IMR-90 (cell line): ENCODE measurements around the gene TRABD2A. TPM values are rescaled to one million over a fixed set of nuclear protein-coding genes. Genes with fewer than 3 reads are reported as not detected.

Experiments used
- ATAC-seq: fragments of 200-7000 bp; cut with Tn5 transposase; 2 replicates; pipeline ENCODE4 v1.9.1; 2020; ENCODE audit warnings: low read depth, mild to moderate bottlenecking, moderate library complexity
- BruUV-seq: library from RNA; stranded (reverse); fragments of 400-500 nt; replicated peaks from 2 replicates; lab custom pipeline; 2021; lab: Mats Ljungman, UMichigan
- CTCF ChIA-PET: fragments of 300-600 bp; formaldehyde crosslinking; extraction: SDS; loops from one replicate; lab custom pipeline; 2021; ENCODE audit warnings: antibody characterized with exemption; lab: Yijun Ruan, JAX
- POLR2A ChIA-PET: fragments of 300-600 bp; sonication (Branson Sonifier 250); formaldehyde crosslinking; loops from one replicate; lab custom pipeline; 2022; ENCODE audit warnings: antibody characterized with exemption; ENCODE audit not compliant: unreplicated experiment; lab: Charles Lee
- DNase-seq: peaks from one replicate; pipeline ENCODE4 v3.0.0; 2013
- H2AFZ ChIP-seq: replicated peaks from 2 replicates; pipeline ENCODE3; 2013; ENCODE audit warnings: low read length, mild to moderate bottlenecking; ENCODE audit not compliant: poor library complexity
- H2AK5ac ChIP-seq: 2 replicates; pipeline ENCODE4 v1.6.1; 2013; ENCODE audit warnings: low read depth, low read length, inconsistent platforms
- H2AK9ac ChIP-seq: replicated peaks from 2 replicates; pipeline ENCODE3; 2013; ENCODE audit warnings: mild to moderate bottlenecking, low read depth, low read length, moderate library complexity; ENCODE audit not compliant: poor library complexity
- H2BK120ac ChIP-seq: 2 replicates; pipeline ENCODE4 v1.6.1; 2013; ENCODE audit warnings: low read depth, low read length, inconsistent platforms
- H2BK15ac ChIP-seq: 3 replicates; pipeline ENCODE4 v1.6.1; 2013; ENCODE audit warnings: low read depth, low read length, inconsistent platforms
- H2BK20ac ChIP-seq: 2 replicates; pipeline ENCODE4 v1.6.1; 2013; ENCODE audit warnings: low read depth, mild to moderate bottlenecking, inconsistent platforms, low read length, moderate library complexity
- H2BK5ac ChIP-seq: 2 replicates; pipeline ENCODE4 v1.6.1; 2013; ENCODE audit warnings: mild to moderate bottlenecking, low read depth, low read length, inconsistent platforms; ENCODE audit not compliant: poor library complexity, severe bottlenecking
- H3K14ac ChIP-seq: replicated peaks from 2 replicates; pipeline ENCODE4 v1.6.1; 2013; ENCODE audit warnings: low read depth, low read length, inconsistent platforms
- H3K18ac ChIP-seq: 2 replicates; pipeline ENCODE4 v1.6.1; 2013; ENCODE audit warnings: low read depth, low read length, control low read depth
- H3K23ac ChIP-seq: 2 replicates; pipeline ENCODE4 v1.6.1; 2013; ENCODE audit warnings: low read depth, low read length, inconsistent platforms
- H3K27ac ChIP-seq: 2 replicates; pipeline ENCODE4 v1.5.1; 2013; ENCODE audit warnings: mild to moderate bottlenecking, control low read depth, low read length; ENCODE audit not compliant: insufficient read depth
- H3K27me3 ChIP-seq: 2 replicates; pipeline ENCODE4 v1.6.1; 2013; ENCODE audit warnings: low read length; ENCODE audit not compliant: control insufficient read depth, insufficient read depth
- H3K36me3 ChIP-seq: 2 replicates; pipeline ENCODE4 v1.6.1; 2013; ENCODE audit warnings: low read length, mixed read lengths; ENCODE audit not compliant: control insufficient read depth, insufficient read depth
- H3K4ac ChIP-seq: 2 replicates; pipeline ENCODE4 v1.6.1; 2013; ENCODE audit warnings: low read depth, low read length, inconsistent platforms
- H3K4me1 ChIP-seq: 2 replicates; pipeline ENCODE4 v1.6.1; 2013; ENCODE audit warnings: low read length, mixed read lengths; ENCODE audit not compliant: control insufficient read depth, insufficient read depth
- H3K4me2 ChIP-seq: 2 replicates; pipeline ENCODE4 v1.6.1; 2013; ENCODE audit warnings: low read depth, mild to moderate bottlenecking, control low read depth, low read length, moderate library complexity
- H3K4me3 ChIP-seq: 2 replicates; pipeline ENCODE4 v1.5.1; 2013; ENCODE audit warnings: low read depth, mild to moderate bottlenecking, control low read depth, low read length, moderate library complexity; ENCODE audit not compliant: insufficient read depth
- H3K56ac ChIP-seq: 2 replicates; pipeline ENCODE4 v1.6.1; 2013; ENCODE audit warnings: low read length, inconsistent platforms; ENCODE audit not compliant: insufficient read depth; ENCODE audit errors: extremely low read depth
- H3K79me1 ChIP-seq, 2 experiments: 2 replicates each; pipeline ENCODE4 v1.6.1; 2013; ENCODE audit warnings: low read length in 2 of 2, inconsistent platforms in 1 of 2, low read depth in 1 of 2
- H3K9ac ChIP-seq: 2 replicates; pipeline ENCODE4 v1.6.1; 2013; ENCODE audit warnings: low read depth, low read length, control low read depth
- H3K9me1 ChIP-seq: 2 replicates; pipeline ENCODE4 v1.6.1; 2013; ENCODE audit warnings: low read length, inconsistent platforms; ENCODE audit not compliant: insufficient read depth
- H3K9me3 ChIP-seq: 2 replicates; pipeline ENCODE4 v1.6.1; 2013; ENCODE audit warnings: low read length; ENCODE audit not compliant: control insufficient read depth, insufficient read depth
- H4K20me1 ChIP-seq: 2 replicates; pipeline ENCODE4 v1.6.1; 2013; ENCODE audit warnings: low read length, inconsistent platforms; ENCODE audit not compliant: insufficient read depth
- H4K5ac ChIP-seq: 2 replicates; pipeline ENCODE4 v1.6.1; 2013; ENCODE audit warnings: mild to moderate bottlenecking, low read depth, low read length, control low read depth
- H4K8ac ChIP-seq, 2 experiments: 2 replicates each; pipeline ENCODE4 v1.6.1; 2013; ENCODE audit warnings: low read depth in 2 of 2, low read length in 2 of 2, control low read depth in 1 of 2, inconsistent platforms in 1 of 2
- H4K91ac ChIP-seq: 2 replicates; pipeline ENCODE4 v1.6.1; 2013; ENCODE audit warnings: low read depth, low read length, inconsistent platforms; ENCODE audit not compliant: insufficient read depth
- BHLHE40 ChIP-seq: fragments of 150-350 bp; IDR thresholded peaks from 2 replicates; pipeline ENCODE4 v1.6.1; 2016; ENCODE audit warnings: mild to moderate bottlenecking, low read depth, low read length
- CEBPB ChIP-seq: IDR thresholded peaks from 2 replicates; pipeline ENCODE4 v1.6.1; 2012; ENCODE audit warnings: low read depth, low read length, improper control_type of control experiment
- CHD1 ChIP-seq: IDR thresholded peaks from 2 replicates; pipeline ENCODE4 v1.6.1; 2012; ENCODE audit warnings: low read depth, low read length, improper control_type of control experiment
- FOS ChIP-seq: fragments of 150-350 bp; IDR thresholded peaks from 2 replicates; pipeline ENCODE4 v1.6.1; 2016; ENCODE audit warnings: low read depth, low read length
- MAFK ChIP-seq: IDR thresholded peaks from 2 replicates; pipeline ENCODE4 v1.6.1; 2012; ENCODE audit warnings: low read depth, low read length, improper control_type of control experiment
- MAZ ChIP-seq: IDR thresholded peaks from 2 replicates; pipeline ENCODE4 v1.6.1; 2012; ENCODE audit warnings: low read depth, mild to moderate bottlenecking, low read length, improper control_type of control experiment, moderate library complexity, borderline replicate concordance
- MXI1 ChIP-seq: IDR thresholded peaks from 2 replicates; pipeline ENCODE4 v1.6.1; 2012; ENCODE audit warnings: low read depth, mild to moderate bottlenecking, low read length, moderate library complexity, borderline replicate concordance
- NFE2L2 ChIP-seq: fragments of 150-350 bp; IDR thresholded peaks from 2 replicates; pipeline ENCODE4 v1.6.1; 2016; ENCODE audit warnings: low read depth, mild to moderate bottlenecking, low read length
- POLR2A ChIP-seq: IDR thresholded peaks from 2 replicates; pipeline ENCODE4 v1.6.1; 2012; ENCODE audit warnings: mild to moderate bottlenecking, low read depth, low read length
- RAD21 ChIP-seq: IDR thresholded peaks from 2 replicates; pipeline ENCODE4 v1.6.1; 2012; ENCODE audit warnings: low read length, improper control_type of control experiment
- RFX5 ChIP-seq: IDR thresholded peaks from 2 replicates; pipeline ENCODE4 v1.8.0; 2012; ENCODE audit warnings: low read depth, mild to moderate bottlenecking, low read length, moderate library complexity
- WGBS, 2 experiments: methylation state at CpG; one replicate each; pipeline versions ENCODE4 v1.1.5 to v1.1.7; 2013; ENCODE audit warnings: missing lambda C conversion rate in 2 of 2; ENCODE audit not compliant: insufficient read length in 1 of 2; ENCODE audit errors: extremely low coverage in 2 of 2; 5-methylcytosine and 5-hydroxymethylcytosine counted together
- dilution Hi-C: fragments of 300-500 bp; cut with HindIII; formaldehyde crosslinking; loops from one replicate; pipeline ENCODE4 v1.14.3; 2018; ENCODE audit warnings: low sequenced_read_pairs; ENCODE audit not compliant: unreplicated experiment
- in situ Hi-C: fragments of 300-500 bp; cut with MboI; formaldehyde crosslinking; loops from 3 replicates; pipeline ENCODE4 v1.14.3; 2019; ENCODE audit warnings: low sequenced_read_pairs, inconsistent platforms, mixed read lengths
- intact Hi-C: fragments of 100-400 bp; cut with micrococcal nuclease; formaldehyde crosslinking; loops from 2 replicates; pipeline ENCODE4 v1.10.0; 2022
- polyA plus RNA-seq, 3 experiments: library from polyadenylated mRNA; depleted of rRNA; stranded (reverse); fragments of >200 nt; gene quantifications; 2 replicates each; pipeline ENCODE4 v1.2.3, GENCODE V29; 2012; ENCODE audit warnings: low replicate concordance in 1 of 3
- total RNA-seq: library from RNA; depleted of rRNA; stranded (reverse); fragments of >200 nt; gene quantifications from 2 replicates; pipeline ENCODE4 v1.2.3, GENCODE V29; 2012
- TF ChIP-seq, protein P1 (sequence below): conservative IDR thresholded peaks from 2 replicates; pipeline ENCODE4 v1.5.1; 2012; ENCODE audit warnings: mild to moderate bottlenecking, low read depth, low read length, improper control_type of control experiment
- TF ChIP-seq, protein P2 (sequence below): fragments of 150-350 bp; IDR thresholded peaks from 2 replicates; pipeline ENCODE4 v1.6.1; 2017; ENCODE audit warnings: mild to moderate bottlenecking, antibody characterized with exemption, low read length, low read depth
- TF ChIP-seq, protein P3 (sequence below): fragments of 150-350 bp; IDR thresholded peaks from 2 replicates; pipeline ENCODE4 v1.6.1; 2016; ENCODE audit warnings: low read depth, mild to moderate bottlenecking, low read length, moderate library complexity, borderline replicate concordance

TRABD2A gene
- total and polyA plus RNA-seq, 2 of the 4 experiments (the other 2 are of a cell fraction) = 17.6 to 20.3 TPM

DNA sequence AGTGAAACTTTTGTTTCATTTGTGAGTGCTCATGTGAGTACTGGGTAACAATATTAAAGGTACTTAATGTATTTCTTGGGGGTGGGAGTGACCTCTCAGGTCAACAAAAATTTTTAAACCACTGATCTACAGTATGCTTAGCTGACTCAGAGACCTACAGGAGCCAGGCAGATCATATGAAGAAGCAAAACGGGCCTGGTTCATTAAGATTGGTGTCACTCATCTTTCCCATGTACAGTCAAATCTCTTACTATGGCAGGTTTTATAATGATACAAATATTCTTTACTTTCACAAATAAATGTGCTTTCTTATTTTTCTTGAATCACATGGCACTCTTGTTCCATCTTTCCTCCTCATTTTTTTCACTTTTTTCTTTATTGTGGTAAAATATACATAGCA, 16.9 kb upstream of the TRABD2A start:
- peak overlapping the region; percentile 13 to 46; a peak in 2 of 4 replicates for H4K8ac ChIP-seq
- H2AFZ ChIP-seq = no peak overlapping the region
- H3K4me2 ChIP-seq = peak overlapping the region; percentile 62; the same call in 1 of the 2 replicates
- H3K4me1 ChIP-seq = peaks cover 17% of the 10 kb centered on the region
- DNase-seq = no peak
- H3K56ac ChIP-seq = peak overlapping the region; percentile 33; the same call in 1 of the 2 replicates
- H4K20me1 ChIP-seq = no peaks in the 10 kb centered on the region
- peak overlapping the region; percentile 86; the same call in 2 of the 3 replicates for H2BK15ac ChIP-seq
- peak overlapping the region; percentile 91; the same call in 1 of the 2 replicates for H3K18ac ChIP-seq
- peak overlapping the region; percentile 39; the same call in 1 of the 2 replicates for H3K23ac ChIP-seq
- dilution Hi-C loops (no loop called here), in situ Hi-C loops (no loop called here), intact Hi-C loops (no loop called here)
- no peaks in the 10 kb centered on the region for H3K27me3 ChIP-seq
- no peaks in the 10 kb centered on the region for H3K36me3 ChIP-seq
- H2AK9ac ChIP-seq = no peak overlapping the region
- CTCF ChIA-PET = interaction anchor here (1.1 to 1.5 kb wide), 2 partner anchors 9 to 11 kb away, joined by 3 to 4 read pairs; no protein-coding TSS in a partner anchor
- 0 out of 2 replicates have a peak overlapping the region, but pooled peaks have one; percentile 36 for H2AK5ac ChIP-seq
- TF ChIP-seq POLR2A = no peak
- TF ChIP-seq CHD1 = no peak
- TF ChIP-seq, protein P1, sequence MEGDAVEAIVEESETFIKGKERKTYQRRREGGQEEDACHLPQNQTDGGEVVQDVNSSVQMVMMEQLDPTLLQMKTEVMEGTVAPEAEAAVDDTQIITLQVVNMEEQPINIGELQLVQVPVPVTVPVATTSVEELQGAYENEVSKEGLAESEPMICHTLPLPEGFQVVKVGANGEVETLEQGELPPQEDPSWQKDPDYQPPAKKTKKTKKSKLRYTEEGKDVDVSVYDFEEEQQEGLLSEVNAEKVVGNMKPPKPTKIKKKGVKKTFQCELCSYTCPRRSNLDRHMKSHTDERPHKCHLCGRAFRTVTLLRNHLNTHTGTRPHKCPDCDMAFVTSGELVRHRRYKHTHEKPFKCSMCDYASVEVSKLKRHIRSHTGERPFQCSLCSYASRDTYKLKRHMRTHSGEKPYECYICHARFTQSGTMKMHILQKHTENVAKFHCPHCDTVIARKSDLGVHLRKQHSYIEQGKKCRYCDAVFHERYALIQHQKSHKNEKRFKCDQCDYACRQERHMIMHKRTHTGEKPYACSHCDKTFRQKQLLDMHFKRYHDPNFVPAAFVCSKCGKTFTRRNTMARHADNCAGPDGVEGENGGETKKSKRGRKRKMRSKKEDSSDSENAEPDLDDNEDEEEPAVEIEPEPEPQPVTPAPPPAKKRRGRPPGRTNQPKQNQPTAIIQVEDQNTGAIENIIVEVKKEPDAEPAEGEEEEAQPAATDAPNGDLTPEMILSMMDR = no peak
- TF ChIP-seq MXI1 = no peak
- TF ChIP-seq, protein P2, sequence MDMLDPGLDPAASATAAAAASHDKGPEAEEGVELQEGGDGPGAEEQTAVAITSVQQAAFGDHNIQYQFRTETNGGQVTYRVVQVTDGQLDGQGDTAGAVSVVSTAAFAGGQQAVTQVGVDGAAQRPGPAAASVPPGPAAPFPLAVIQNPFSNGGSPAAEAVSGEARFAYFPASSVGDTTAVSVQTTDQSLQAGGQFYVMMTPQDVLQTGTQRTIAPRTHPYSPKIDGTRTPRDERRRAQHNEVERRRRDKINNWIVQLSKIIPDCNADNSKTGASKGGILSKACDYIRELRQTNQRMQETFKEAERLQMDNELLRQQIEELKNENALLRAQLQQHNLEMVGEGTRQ = no peak
- TF ChIP-seq NFE2L2 = no peak
- TF ChIP-seq BHLHE40 = no peak
- TF ChIP-seq, protein P3, sequence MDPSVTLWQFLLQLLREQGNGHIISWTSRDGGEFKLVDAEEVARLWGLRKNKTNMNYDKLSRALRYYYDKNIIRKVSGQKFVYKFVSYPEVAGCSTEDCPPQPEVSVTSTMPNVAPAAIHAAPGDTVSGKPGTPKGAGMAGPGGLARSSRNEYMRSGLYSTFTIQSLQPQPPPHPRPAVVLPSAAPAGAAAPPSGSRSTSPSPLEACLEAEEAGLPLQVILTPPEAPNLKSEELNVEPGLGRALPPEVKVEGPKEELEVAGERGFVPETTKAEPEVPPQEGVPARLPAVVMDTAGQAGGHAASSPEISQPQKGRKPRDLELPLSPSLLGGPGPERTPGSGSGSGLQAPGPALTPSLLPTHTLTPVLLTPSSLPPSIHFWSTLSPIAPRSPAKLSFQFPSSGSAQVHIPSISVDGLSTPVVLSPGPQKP = no peak
- TF ChIP-seq MAZ = no peak
- TF ChIP-seq MAFK = no peak
- no peak for TF ChIP-seq RAD21
- no peak for TF ChIP-seq CEBPB
- no peak for TF ChIP-seq FOS
- no peak for TF ChIP-seq RFX5
- peak overlapping the region; percentile 70 for H3K27ac ChIP-seq
- peak overlapping the region; percentile 50; the same call in 1 of the 2 replicates for H4K5ac ChIP-seq
- H2BK5ac ChIP-seq = peak overlapping the region; percentile 85
- H4K91ac ChIP-seq = no peak overlapping the region
- no peak overlapping the region for H3K4me3 ChIP-seq
- peak overlapping the region; percentile 25; the same call in 1 of the 2 replicates for H3K4ac ChIP-seq
- peaks cover 15% of the 10 kb centered on the region for H3K9me1 ChIP-seq
- peaks cover 4 to 23% of the 10 kb centered on the region in 2 experiments; a peak in 3 of 4 replicates for H3K79me1 ChIP-seq
- WGBS, 2 experiments = no CpG with 5 or more reads among the region's 1 CpG
- no peak for ATAC-seq
- H3K9ac ChIP-seq = peak overlapping the region; percentile 58; the same call in 1 of the 2 replicates
- POLR2A ChIA-PET = interaction anchor here (0.9 kb wide), 1 partner anchor 11 kb away, joined by 3 read pairs; no protein-coding TSS in a partner anchor
- H3K9me3 ChIP-seq = no peaks in the 10 kb centered on the region
- peak overlapping the region; percentile 50; the same call in 1 of the 2 replicates for H2BK20ac ChIP-seq
- H2BK120ac ChIP-seq = peak overlapping the region; percentile 72
- no peak overlapping the region for H3K14ac ChIP-seq
- BruUV-seq = no TSS peak
